Measurements from ENCODE around the gene CEP83.
"Not testable (repeated sequence)": the region's sequence is repeated elsewhere in the genome, so short reads cannot be mapped to it uniquely, and the experiment has no call there.

CEP83 gene

GRCh38 chr12:94380507-94380906 lies 79.2 kb downstream of the CEP83 start:
- DNase-seq (ENCODE audit: low read depth in 2 of 2), result no peak

GRCh38 chr12:94379479-94380113 lies 80.1 kb downstream of the CEP83 start:
- no peak for DNase-seq (ENCODE audit: low read depth in 2 of 2)

DNA sequence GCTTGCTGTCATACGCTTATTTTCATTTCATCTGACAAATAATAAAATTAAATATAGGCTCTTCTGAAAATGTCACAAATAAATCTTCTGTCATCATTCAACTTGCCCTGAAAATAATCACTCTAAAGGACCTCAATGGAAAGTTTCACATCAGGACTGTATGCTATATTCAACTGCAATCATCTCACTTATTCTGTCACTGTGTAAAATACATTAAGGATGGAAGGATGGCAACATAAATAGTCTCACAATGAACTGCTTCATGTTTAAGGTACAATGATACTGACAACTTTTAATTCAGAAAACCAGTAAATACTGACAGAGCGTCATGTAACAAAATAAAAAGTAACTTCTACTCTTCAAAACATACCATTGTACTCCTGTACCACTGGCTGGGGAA lies 82.1 kb downstream of the CEP83 start:
- DNase-seq (ENCODE audit: low read depth in 2 of 2), result no peak

GRCh38 chr12:94374124-94374523 lies 85.5 kb downstream of the CEP83 start:
- DNase-seq (ENCODE audit: low read depth in 2 of 2), result no peak

DNA sequence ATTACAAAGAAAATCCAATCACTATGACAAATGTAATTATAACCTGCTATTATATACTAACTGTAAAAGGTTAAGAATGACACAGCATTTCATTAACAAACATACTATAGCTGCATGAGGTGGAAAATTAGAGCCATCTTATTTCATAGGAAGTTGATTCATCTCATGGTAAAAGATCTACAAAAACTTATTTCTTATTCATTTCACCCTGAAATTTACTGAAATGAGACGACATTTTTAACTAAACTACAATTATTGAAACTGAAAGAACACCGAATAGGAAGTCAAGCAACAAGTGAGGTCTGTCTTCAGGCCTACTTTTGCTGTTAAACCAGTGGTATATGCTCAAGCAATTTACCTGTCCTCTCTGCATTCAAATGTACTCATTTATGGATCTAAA lies 87.2 kb downstream of the CEP83 start:
- DNase-seq (ENCODE audit: low read depth in 2 of 2), result no peak

- no peak for DNase-seq (ENCODE audit: low read depth in 2 of 2)
Observed at GRCh38 chr12:94362653-94363052, 97.0 kb downstream of the CEP83 start.

DNA sequence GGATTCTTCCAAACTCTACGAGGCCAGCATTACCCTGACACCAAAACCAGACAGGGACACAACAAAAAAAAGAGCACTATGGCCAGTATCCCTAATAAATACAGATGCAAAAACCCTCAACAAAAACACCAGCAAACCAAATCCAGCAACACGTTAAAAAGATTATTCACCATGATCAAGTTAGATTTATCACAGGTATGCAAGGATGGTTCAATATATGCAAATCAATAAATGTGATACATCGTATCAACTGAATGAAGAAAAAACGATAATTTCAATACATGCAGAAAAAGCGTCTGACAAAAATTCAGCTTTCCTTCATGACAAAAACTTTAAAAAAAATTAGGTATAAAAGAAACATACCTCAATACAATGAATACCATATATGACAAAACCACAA lies 99.9 kb downstream of the CEP83 start:
- no peak for DNase-seq (ENCODE audit: low read depth in 2 of 2)

DNA sequence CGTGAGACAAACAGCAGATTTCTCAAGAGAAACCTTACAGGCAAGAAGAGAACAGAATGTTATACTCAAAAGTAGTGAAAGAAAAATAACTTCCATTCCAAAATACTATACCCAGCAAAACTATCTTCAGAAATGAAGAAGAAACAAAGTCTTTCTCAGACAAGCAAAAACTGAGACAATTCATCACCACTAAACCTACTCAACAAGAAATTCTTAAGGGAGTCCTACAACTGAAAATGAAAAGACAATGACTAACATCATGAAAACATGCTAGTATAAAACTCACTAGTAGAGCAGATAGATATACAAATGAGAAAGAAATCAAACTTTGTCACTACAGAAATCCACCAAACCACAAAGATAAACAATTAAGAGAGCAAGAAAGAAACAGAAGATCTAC lies 106.5 kb downstream of the CEP83 start:
- DNase-seq (ENCODE audit: low read depth in 2 of 2), result no peak

DNA sequence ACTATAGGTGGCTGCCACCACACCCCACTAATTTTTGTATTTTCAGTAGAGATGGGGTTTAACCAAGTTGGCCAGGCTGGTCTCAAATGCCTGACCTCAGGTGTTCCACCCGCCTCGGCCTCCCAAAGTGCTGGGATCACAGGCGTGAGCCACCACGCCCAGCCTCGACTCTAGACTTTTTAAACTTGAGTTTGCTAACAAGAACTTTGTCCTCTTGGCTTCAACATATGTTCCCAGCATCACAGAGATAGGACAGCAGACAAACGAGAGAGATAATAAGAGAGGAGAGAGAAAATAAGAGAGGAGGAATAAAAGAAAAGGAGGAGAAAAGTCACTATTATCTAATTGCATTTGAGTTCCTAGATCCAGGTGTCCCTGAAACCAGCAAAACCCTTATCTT lies 119.1 kb downstream of the CEP83 start:
- DNase-seq (ENCODE audit: low read depth in 2 of 2), result no peak

GRCh38 chr12:94338006-94338794 lies 121.5 kb downstream of the CEP83 start:
- DNase-seq (ENCODE audit: low read depth in 2 of 2), result no peak

DNA sequence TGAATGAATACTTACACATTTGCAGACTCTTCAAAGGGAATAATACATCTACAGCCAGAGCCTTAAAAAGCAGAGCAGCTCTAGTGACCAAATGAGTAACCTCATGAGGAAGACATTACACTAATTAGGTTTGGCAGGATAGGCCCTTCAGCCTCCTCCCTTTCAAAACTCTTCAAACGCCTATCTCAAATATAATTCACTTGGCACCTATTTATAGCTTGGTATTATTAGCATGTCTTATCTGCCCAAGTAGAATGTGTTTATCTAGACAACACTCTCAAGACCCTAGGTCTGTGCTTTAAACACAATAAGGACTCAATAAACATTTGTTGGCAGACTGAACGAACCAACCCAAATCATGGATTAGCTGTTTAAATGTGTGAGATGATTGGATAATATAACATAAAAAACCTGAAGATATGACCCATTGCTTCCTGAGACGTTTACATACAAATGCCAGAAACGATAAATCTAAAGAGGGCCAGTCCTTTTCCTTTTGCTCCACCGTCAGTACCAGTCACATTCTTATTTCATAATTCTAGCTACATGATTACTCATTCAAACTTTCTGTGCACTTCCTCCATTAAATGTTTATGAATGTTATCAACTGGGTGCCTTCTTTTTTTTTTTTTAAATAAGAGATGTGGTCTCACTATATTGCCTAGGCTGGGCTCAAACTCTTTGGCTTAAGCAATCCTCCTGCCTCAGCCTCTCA lies 123.3 kb downstream of the CEP83 start:
- no peak for DNase-seq (ENCODE audit: low read depth in 2 of 2)

DNA sequence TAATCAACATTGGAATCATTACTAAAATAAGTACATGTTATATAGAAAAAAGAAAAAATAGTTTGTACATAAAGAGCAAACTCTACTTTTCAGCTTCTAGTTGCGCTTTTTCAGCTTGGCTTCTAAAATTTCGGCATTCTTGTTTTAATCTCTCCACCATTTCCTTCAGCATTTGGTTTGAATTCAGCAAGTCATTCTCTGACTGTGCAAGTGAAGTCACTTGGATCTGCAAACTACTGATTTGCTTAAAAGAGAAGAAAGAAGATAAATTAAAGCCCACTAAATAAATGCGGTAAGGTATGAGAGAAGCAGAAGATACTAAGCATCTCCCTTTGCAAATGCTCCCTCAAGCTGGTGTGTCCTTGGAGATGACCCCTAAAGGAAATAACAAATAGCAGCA lies 126.3 kb downstream of the CEP83 start:
- DNase-seq (ENCODE audit: low read depth in 2 of 2), result no peak

DNA sequence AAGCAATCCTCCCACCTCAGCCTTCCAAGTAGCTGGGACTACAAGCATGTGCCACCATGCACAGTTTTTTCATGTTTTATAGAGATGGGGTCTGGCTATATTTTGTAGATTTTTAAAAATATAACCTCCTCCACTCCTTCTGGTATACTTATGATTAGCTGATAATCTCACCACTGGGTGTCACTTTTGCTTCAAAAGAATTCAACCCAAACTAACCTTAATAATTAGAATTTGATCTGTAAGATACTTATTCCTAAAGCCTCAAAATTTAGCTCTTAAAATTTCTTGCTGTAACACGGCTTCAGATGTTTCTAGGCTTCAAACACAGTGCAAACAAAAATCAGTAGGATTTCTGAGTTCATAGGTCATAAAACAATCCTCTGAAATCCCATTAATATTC lies 130.3 kb downstream of the CEP83 start:
- no peak for DNase-seq (ENCODE audit: low read depth in 2 of 2)

DNA sequence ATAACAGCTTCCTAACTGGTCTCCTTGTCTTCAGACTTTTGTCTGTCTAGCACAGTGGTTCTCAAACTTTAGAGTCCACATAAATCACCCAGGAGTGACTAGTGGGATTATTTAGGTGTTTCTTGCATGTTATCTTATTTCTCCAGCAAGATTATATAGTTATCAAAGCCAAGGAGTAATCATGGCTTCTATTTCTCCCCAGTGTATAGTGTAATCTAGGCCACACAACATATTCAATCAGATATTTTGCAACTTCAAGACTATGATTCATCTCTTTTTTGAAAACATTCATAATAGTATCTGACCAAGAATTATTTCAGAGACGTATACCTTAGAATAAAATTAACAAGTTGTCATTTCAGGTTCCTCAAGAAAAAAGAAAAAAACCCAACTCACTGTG lies 131.9 kb downstream of the CEP83 start:
- peak in 1 of 2 experiments; percentile 5 for DNase-seq (ENCODE audit: low read depth in 2 of 2)

DNA sequence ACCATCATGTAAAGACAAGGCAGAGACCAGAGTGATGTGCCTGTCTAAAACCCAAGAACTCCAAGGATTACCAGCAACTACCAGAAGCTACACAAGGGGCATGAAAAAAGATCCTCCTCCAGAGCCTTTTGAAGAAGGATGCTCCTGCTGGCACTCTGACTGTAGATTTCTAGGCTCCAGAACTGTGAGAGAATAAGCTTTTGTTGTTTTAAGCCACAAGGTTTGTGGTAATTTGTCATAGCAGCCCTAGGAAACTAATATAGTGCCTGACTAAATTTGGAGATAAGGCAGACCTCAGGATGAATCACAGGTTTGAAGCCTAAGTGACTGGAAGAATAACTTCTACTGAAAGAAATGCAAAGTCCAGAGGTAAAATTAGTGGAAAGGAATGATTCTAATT lies 132.9 kb downstream of the CEP83 start:
- DNase-seq (ENCODE audit: low read depth in 2 of 2), result peak in 1 of 2 experiments; percentile 28

- no peak for DNase-seq (ENCODE audit: low read depth in 2 of 2)
Observed at GRCh38 chr12:94326234-94326633, 133.4 kb downstream of the CEP83 start.

- no peak for DNase-seq (ENCODE audit: low read depth in 2 of 2)
Observed at GRCh38 chr12:94322346-94322745, 137.3 kb downstream of the CEP83 start.

DNA sequence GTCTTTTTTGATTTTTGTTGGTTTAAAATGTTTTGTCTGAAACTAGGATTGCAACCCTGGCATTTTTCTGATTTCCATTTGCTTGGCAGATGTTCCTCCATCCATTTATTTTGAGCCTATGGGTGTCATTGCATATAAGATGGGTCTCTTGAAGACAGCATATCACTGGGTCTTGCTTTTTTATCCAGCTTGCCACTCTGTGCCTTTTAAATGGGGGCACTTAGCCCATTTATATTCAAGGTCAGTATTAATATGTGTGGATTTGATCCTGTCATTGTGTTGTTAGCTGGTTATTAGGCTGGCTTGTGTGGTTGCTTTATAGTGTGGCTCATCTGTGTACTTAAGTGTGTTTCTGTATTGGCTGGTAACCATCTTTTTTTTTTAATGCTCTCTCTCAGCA lies 139.6 kb downstream of the CEP83 start:
- no peak for DNase-seq (ENCODE audit: low read depth in 2 of 2)

DNA sequence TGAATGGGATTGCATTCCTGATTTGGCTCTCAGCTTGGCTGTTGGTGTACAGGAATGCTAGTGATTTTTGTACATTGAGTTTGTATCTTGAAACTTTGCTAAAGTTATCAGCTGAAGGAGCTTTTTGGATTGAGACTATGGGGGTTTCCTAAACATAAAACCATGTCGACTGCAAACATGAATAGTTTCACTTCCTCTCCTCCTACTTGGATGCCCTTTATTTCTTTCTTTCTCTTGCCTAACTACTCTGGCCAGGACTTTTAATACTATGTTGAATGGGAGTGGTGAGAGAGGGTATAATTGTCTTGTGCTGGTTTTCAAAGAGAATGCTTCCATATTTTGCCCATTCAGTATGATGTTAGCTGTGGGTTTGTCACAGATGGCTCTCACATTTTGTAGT lies 141.5 kb downstream of the CEP83 start:
- DNase-seq (ENCODE audit: low read depth in 2 of 2), result no peak

GRCh38 chr12:94316600-94316999 lies 143.1 kb downstream of the CEP83 start:
- DNase-seq (ENCODE audit: low read depth in 2 of 2), result not testable (repeated sequence)

GRCh38 chr12:94312378-94312777 lies 147.3 kb downstream of the CEP83 start:
- no peak for DNase-seq (ENCODE audit: low read depth in 2 of 2)

GRCh38 chr12:94309373-94309772 lies 150.3 kb downstream of the CEP83 start:
- DNase-seq (ENCODE audit: low read depth in 2 of 2), result no peak

GRCh38 chr12:94308612-94309011 lies 151.1 kb downstream of the CEP83 start:
- DNase-seq (ENCODE audit: low read depth in 2 of 2), result no peak

Data from fibroblast of skin of left quadriceps (primary cell).